Gastrocnemius medialis (tissue), 4 donors: ENCODE data around the gene NLGN1.

Source experiments
- POLR2A ChIP-seq, 2 donors: fragments of 450-650 bp; IDR thresholded peaks; one replicate each; pipeline ENCODE4 v1.6.1; 2017; ENCODE audit warnings: antibody characterized with exemption in 2 of 2, mild to moderate bottlenecking in 2 of 2, moderate library complexity in 2 of 2
- TF ChIP-seq, protein P1 (sequence below), 5 experiments: fragments of 450-650 bp in 3 of 5; fragments of 200-600 bp in 2 of 5; sonication (generic) in 2 of 5; IDR thresholded peaks in 4 of 5; conservative IDR thresholded peaks in 1 of 5; 1 replicate in 4 of 5; 2 replicates in 1 of 5; pipeline ENCODE4 v1.5.1; 2016 to 2019; ENCODE audit warnings: antibody characterized with exemption in 5 of 5, mild to moderate bottlenecking in 3 of 5, moderate library complexity in 3 of 5

DNA sequence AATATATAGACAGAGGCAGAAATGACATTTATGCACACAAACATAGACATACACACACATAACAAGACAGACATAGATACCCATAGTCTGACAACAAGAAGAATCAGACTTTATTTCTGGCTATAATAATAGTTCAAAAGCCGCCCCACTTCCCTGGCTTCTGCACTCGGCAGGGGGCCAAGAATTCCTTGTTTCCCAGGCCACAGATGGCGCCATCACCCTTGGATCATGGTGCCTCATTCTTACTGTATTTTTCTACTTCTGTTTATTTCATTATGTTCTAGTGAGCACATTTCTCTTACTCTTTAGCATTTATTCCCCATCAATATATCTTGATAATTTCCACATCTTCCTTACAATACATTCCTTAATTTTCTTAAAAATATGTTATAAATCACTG, 387.5 kb downstream of the NLGN1 start:
- TF ChIP-seq, protein P1, sequence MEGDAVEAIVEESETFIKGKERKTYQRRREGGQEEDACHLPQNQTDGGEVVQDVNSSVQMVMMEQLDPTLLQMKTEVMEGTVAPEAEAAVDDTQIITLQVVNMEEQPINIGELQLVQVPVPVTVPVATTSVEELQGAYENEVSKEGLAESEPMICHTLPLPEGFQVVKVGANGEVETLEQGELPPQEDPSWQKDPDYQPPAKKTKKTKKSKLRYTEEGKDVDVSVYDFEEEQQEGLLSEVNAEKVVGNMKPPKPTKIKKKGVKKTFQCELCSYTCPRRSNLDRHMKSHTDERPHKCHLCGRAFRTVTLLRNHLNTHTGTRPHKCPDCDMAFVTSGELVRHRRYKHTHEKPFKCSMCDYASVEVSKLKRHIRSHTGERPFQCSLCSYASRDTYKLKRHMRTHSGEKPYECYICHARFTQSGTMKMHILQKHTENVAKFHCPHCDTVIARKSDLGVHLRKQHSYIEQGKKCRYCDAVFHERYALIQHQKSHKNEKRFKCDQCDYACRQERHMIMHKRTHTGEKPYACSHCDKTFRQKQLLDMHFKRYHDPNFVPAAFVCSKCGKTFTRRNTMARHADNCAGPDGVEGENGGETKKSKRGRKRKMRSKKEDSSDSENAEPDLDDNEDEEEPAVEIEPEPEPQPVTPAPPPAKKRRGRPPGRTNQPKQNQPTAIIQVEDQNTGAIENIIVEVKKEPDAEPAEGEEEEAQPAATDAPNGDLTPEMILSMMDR (IDR thresholded peaks at IDR 0.05 in 4 of 5, conservative IDR thresholded peaks at IDR 0.05 in 1 of 5): no peak
- TF ChIP-seq POLR2A (IDR thresholded peaks at IDR 0.05): no peak
